HG03280 (cell line): ENCODE results near the gene MED22.
"Not testable (repeated sequence)": the region's sequence is repeated elsewhere in the genome, so short reads cannot be mapped to it uniquely, and the experiment has no call there.

Source experiments
- ATAC-seq: cut with Tn5 transposase; IDR thresholded peaks from one replicate; pipeline ENCODE4 v1.9.1; 2021; ENCODE audit warnings: mild to moderate bottlenecking, moderate library complexity; ENCODE audit not compliant: unreplicated experiment

The MED22 gene

GRCh38 chr9:133377280-133377679 is 29.3 kb upstream of the MED22 start:
- ATAC-seq, result not testable (repeated sequence)

DNA sequence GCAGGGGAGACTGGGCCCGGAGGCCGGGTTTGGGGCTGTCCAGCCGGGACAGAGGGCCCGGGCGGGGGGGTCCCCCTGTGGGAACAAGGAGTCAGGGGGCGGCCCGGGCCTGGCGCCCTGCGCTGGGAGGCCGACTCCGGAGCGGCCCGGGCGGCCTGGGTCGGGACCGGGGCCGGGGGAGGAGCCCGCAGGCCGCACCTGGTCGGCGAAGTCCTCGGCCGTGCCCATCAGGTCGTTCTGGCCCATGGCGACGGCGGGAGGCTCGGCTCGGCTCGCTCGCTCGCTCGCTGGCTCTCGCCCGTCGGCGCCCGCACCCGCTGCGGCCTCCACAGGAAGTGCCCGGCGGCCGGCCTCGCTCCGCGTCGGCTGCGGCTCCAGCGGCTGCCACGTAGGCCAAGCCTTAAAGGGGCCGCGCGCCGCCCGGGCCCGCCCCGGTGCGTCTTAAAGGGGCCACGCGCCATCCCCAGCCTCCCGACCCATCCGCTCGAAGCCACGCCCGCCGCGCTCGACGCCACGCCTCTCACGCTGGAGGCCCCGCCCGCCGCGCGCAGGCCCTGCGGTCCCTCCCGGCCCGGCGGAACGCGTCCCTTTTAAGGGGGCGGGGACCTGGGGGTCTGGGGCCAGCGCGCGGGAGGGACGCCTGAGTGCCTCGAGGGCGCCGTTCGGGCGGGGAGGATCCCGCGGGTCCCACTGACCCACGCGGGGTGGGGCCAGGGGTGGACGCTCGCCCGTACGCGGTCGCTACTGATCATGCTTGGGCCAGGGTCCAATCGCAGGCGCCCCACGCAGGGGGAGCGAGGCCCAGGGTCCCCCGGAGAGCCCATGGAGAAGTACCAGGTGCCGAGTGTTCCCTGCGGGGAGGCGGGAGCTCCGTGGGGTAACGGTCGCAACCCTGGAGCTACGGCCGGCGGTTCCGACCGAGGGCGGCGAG is 28.1 kb upstream of the MED22 start, which contains the start of the genes STKLD1 and SURF4:
Gene STKLD1, plus strand, starts transcription at position 643 of the 931 bp plus-strand sequence. Its CDS starts 108 bp downstream, at position 751.
Gene SURF4, minus strand, starts transcription at position 337 of the 931 bp plus-strand sequence. Its CDS starts 91 bp downstream, at position 246.
- ATAC-seq, result peak; percentile 93

DNA sequence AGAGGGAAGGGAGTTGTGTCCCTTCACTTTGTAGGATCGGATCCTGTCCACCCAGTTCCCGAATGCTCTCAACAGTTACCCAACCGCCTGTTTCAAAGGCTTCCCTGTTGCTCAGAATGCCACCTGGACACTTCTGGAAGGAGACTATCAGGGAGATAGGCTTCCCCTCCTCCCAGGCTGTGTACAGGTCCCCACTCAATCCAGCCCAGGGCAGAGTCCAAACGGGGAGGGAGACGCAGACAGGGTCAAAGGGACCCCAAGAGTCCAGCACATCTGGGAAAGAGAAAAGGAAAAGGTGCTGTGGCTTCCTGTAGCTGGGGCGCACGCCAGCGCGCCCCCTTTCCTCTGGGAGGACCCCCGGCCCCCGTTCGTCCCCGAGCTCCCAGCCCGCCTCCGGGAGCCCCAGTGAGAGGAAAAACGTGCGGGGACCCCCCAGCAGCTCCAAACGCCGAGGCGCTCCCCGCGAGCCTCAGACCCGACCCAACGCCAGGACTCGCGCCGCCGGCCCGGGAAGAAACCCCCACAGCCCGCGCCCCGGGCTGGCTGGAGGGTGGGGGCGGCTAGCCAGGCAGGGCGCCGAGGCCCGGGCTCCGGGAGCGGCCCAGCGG is 27.3 kb upstream of the MED22 start:
- no peak for ATAC-seq

DNA sequence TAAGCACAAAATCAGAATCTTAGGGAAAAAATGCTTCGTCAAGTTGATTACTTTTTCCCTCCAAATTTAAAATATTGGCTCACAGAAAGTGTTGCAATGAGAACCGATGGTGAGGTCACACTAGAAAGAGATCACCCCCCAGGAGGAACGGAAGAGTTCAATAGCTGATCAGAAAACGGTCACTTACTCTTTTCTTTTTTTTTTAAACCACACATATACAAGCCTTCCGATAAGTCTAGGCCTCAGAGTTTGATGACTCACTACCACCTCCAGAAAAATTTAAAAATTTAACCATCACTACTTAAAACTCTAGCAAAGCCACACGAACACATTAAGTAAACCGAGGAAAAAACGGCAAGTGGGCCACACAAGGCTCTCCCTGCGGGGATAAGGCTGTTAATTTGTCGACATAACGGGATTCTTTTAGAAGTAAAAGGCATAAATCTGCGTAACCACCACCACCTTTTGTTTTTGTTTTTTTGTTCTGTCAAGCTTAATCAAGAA is 26.7 kb upstream of the MED22 start:
- ATAC-seq, result no peak

DNA sequence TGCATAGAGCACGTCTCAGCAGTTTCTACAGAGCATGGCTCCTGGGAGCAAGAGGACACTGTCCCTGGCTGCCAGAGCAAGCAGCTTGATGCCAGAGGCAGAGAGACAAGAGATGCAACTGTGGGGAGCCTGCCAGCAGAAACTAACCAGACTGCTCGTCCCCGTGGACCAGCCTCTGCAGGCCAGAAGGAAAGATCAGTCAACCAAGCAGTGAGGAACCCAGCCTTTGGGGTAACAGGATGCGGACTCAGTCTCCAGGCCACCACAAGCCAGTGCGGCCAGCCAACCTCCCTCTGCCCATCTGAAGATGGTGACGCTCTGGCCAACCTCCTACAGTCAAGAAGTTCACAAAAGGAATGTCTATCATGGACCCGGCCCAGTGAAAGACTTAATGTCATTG is 24.2 kb upstream of the MED22 start:
- no peak for ATAC-seq

DNA sequence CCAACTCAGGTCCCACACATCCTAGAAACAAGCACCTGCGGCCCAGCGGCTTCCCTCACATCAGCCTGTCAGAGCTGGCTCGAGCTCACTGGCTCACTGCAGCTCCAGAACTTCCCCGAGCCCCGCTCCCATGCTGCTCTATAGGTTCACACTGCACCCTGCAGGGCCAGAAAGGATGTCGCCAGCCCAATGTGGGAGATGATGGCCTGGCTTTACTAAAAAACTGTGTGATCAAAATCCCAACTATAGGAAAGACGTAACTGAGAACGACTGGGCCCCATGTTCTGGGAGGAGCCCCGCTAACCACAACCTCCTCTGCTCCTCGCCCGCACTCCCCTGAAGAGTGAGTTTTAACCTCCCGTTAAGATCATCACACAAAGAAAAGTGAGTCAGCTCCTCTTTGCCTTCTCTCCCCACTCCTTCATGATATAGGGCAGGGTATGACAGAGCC is 23.4 kb upstream of the MED22 start:
- no peak for ATAC-seq

GRCh38 chr9:133370685-133371084 is 22.8 kb upstream of the MED22 start:
- ATAC-seq, result no peak

DNA sequence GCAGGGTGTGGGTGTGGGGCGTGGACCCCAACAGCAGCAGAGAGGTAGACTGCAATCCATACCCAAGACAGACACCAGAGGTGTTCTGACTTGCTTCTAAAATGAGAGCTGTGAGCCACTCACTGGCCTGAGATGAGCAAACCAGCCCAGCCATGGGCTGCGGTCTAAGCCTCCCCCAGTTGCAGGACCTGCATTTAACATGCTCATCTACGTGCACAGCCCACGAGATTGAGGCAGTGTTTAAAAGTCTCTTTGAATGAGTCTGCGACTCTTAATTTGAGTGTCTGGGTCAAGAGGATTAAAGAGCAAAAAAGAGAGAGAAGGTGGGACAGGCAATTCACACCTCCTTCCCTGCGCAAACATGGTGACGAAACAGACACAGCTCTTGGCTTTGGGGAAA is 22.0 kb upstream of the MED22 start:
- no peak for ATAC-seq

DNA sequence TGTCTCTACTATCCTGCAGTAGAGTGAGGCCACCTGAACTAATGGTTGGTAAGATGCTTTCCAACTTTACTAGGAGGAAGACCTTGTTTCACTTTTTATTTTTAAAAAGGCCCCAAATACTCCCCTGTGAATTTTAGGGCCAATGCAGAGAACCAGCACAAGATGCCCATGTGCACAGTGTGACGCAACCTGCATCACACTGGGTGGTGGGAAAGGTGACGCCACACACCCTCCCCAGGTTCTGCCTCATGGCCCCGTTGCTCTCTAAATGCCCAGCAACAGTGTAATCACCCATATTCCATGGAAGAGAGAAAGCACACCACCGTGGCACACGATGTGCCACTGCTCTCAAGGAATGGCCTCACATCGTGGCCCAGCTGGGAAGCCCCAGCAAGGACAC is 21.5 kb upstream of the MED22 start:
- ATAC-seq, result no peak

GRCh38 chr9:133368249-133368881 is 20.4 kb upstream of the MED22 start:
- ATAC-seq, result no peak

GRCh38 chr9:133367778-133368177 is 19.8 kb upstream of the MED22 start:
- no peak for ATAC-seq

- ATAC-seq, result no peak
Observed at GRCh38 chr9:133367221-133367620, 19.3 kb upstream of the MED22 start.

GRCh38 chr9:133366435-133366834 is 18.5 kb upstream of the MED22 start:
- ATAC-seq, result no peak

GRCh38 chr9:133362359-133363044 is 14.6 kb upstream of the MED22 start:
- ATAC-seq, result no peak

DNA sequence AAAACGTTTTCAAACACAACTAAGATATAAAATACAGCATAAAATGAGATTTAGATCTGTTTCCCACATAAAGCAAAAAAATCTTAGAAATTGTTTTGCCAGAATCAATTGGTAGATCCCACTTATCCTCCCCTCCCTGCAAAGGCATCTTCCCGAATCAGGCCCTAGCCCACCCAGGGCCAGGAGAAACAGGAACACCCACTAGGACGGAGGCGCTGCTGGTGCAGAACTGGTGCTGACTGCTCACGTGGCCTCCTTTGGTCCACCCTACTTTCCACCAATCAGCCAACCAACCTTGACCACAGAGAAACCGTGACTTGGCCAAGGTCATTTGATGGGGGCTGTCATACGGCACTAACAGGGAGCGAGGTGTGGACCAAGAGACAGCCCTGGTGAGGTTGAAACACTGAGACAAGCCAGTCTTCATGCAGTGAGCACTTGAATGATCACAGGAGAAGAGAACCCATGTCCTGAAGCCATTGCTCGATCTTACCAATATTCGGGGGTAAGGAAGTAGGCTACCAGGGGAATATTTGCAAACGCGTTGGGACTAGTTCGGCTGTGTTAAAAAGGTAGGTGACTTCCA is 13.7 kb upstream of the MED22 start:
- ATAC-seq, result no peak

- ATAC-seq, result no peak
Observed at GRCh38 chr9:133360400-133361393, 12.8 kb upstream of the MED22 start.

DNA sequence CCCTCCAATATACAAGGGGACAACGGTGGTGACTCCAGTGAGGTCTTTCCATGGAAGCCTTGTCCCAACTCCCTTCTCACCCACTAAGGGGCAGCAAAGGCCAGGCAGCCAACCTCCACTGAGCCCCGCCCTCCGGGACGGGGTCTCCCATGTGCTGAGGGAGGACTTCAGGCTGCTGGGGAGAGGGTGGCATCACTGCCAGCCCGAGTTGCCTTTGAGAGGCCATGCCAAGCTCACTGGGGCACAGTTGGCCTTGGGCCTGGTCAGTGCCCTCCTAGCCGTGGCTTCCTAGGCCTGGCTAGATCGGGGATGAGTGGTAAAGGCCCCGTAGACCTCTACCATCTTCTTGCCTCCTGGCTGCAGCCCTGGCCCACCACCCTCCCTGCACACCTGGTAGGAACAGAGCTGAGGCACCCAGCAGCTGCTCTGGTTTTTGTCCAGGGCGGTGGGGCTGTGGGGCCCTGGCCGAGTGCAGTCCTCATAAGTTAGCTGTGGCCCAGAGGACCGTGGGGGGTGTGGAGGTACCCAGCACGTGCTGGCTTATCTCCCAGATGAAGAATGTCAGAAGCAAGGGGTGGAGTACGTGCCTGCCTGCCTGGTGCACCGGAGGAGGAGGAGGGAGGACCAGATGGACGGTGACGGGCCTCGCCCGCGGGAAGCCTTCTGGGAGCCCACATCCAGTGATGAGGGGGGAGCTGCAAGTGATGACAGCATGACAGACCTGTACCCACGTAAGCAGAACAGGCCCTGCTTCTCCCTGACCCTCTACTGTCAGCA is 11.7 kb upstream of the MED22 start:
- ATAC-seq, result no peak

- no peak for ATAC-seq
Observed at GRCh38 chr9:133357656-133358055, 9.7 kb upstream of the MED22 start.
